HG02623 (cell line): ENCODE measurements around the gene C17orf114.

Experiments
- ATAC-seq: cut with Tn5 transposase; IDR thresholded peaks from one replicate; pipeline ENCODE4 v1.9.1; 2021; ENCODE audit warnings: moderate library complexity; ENCODE audit not compliant: unreplicated experiment

C17orf114 gene

DNA sequence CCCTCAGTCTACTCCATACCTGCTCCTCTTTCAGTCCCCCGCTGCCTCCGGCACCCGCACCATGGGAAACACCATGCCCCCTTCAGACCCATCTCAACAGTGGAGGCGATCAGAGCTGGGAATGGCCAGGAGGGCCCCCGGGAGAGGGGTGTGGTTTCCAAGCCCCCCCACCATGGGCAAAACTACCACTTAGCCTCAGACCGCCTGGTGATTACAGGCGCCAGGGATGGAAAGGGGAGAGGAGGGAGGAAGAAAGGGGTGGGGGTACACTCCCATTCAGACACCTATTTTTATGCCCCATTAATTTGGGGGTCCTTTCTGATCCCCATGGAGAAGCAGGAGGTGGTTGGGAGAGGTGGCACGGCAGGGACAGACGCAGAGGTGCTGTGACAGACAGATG is at the start of gene C17orf114:
TSS of gene C17orf114 (minus strand) at position 101 of the 400 bp plus-strand sequence.
- no peak for ATAC-seq

DNA sequence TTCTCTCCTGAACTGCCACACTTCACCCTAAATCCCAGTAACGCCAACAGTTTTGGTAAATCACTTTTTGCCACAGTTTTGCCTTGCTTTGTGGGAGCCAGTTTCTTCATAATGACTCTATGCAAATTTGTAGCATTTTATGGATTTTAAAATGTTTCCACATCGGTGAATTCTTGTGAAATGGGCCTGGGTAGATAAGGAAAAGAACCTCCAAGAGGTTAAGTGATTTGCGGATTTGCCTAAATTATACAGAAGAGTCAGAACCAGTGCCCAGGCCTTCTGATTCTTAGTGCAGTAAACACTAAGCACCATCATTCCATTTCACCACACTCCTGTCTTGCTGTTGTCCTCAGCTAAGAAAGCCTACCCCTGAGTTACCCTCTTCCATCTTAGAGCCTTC is 49.0 kb upstream of the C17orf114 start:
- ATAC-seq, result no peak

DNA sequence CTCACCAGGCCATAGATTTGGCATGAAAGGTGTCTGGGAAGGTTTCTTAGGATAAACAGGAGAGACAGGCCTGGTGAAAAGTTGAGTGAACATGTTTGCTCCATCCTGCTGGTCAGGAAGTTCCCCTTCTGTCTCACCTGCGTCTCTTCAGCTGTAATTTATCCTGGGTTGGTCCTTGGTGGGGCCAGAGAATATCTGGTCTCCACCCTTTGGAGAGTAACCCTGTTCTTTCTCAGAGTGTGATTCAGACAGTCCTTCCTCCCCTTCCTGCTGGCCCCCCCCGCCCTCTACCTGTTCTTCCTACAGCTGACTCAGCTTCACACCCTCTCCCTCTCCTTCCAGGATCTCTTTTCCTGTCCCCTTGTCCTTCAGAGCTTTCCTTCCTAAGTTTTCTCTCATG is 48.1 kb upstream of the C17orf114 start:
- ATAC-seq, result no peak

DNA sequence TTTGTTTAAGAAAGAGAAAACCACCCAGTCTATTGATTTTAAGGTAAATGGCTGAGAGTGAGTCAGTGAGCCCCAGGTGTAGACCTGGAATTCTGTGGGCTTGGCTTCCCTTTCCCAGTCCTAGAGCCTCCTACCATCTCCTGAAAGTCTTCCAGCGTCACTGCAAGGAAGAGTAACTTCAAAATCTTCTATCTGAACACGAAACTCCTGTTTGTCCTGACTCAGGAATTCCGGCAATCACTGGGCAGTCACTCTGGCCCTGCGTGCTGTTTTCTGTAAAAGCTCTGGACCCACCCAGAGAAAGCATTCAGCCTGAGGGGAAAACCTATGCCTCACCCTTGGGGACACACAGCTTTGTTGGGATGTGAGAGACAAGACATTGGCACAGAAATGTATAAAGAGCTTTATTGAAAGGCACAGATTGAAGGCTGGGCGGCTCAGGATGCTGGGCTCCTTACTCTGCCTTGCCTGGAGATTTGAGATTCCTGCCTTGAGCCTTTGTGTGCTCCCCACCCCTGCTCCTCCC is 46.9 kb upstream of the C17orf114 start:
- ATAC-seq, result no peak

DNA sequence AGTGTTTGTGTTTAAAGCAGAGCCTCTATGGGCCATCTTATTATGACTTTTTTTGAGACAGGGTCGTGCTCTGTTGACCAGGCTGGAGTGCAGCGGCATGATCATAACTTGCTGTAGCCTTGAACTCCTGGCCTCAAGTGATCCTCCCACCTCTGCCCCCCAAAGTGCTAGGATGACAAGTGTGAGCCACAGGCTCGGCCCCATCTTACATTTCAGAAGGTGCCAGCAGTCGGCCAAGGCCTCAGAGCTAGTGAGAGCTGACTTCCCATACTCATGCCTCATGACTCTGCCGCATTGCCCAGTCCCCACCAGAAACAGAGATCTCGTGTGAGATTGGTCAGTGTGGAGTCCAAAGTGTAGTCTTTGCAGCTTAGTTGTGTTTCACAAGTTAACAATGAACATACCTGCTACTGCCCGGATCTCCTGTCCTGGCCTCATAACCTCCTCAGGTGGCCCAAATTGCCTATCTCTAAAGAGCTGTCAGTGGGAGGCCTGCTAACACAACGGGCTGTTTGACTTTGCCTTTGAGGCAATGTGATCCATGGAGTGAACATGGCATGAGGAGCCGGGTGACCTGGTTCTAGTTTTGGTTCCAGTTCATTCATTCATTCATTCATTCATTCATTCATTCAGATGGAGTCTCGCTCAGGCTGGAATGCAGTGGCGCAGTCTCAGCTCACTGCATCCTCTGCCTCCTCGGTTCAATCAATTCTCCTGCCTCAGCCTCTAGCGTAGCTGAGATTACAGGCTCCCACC is 44.7 kb upstream of the C17orf114 start:
- no peak for ATAC-seq

DNA sequence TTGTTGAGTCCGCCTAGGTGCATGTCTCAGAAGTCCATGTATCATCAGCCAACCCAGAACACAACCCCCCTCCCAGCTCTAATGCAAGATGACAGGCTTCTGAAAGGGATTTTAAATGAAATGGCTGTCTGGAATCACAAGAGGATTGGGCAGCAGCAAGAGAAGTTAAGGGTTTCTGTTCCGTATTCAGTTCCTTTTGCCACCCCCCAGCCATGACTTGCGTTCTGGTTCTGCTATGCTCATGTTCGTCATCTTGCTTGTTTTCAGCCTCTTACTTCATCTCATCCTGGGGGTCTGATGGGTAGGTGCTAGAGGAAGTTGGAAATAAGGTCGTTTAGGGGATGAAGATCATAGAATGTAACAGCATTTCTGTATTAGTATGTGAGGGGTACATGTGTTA is 43.0 kb upstream of the C17orf114 start:
- no peak for ATAC-seq

DNA sequence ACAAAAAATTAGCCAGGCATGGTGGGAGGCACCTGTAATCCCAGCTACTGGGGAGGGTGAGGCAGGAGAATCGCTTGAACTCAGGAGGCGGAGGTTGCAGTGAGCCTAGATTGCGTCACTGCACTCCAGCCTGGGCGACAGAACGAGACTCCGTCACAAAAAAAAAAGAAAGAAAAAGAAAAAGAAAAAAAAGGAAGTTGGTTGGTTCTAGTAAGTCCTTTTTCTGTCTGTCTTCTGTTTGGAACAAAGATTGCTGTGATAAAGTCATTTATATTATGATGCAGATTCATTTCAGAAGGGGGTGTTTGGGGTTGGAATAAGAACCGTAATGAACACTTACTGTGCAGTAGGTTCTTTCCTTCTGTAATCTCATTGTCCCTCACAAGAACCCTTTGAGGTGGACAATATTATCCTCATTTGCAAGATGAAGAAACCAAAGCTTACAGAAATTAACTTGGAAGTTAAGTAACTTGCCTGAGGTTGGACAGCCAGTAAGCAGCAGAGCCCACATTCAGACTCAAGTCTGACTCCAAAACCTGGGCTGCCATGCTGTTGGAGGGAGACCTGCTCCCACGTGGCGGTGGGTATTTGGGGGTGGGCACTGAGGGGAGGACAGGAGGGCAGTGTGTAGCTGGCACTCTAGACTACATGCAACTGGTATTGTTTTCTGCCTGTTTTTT is 41.3 kb upstream of the C17orf114 start:
- ATAC-seq, result no peak

DNA sequence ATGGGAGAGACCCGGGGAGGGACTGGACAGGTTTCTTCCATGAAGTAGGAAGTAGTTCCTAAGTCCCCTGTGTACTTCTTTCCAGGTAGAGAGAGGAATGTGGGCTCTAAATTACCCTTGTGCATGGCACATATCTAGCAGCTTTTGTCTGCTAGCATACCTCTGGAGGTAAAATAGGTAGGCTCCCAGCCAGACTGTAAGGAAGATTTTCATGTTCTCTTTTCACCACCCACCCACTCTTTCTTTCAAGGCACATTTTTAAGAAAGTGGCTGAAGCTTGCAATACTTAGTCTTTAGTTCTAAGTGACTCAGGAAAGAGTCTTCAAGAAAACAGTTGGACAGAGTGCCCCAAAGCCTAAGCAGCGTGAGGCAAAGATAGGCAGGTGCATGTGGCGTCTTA is 40.2 kb upstream of the C17orf114 start:
- no peak for ATAC-seq

DNA sequence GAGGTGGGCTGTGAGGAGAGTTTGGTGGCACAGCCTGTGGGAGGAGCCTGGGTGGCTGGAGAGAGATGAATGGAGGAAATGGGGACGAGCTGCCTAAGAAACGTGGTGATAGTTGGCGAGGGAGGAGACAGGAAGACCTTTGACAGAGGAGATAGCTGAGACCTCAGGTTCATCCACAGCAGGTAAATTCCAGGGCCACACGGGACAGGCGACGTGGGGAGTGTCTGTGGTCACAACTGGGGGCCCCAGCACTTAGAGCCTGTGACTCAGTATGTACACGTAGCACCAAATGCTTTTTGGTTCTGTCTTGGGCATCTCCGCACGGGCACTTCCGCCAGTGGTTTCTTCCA is 38.7 kb upstream of the C17orf114 start:
- ATAC-seq, result no peak

DNA sequence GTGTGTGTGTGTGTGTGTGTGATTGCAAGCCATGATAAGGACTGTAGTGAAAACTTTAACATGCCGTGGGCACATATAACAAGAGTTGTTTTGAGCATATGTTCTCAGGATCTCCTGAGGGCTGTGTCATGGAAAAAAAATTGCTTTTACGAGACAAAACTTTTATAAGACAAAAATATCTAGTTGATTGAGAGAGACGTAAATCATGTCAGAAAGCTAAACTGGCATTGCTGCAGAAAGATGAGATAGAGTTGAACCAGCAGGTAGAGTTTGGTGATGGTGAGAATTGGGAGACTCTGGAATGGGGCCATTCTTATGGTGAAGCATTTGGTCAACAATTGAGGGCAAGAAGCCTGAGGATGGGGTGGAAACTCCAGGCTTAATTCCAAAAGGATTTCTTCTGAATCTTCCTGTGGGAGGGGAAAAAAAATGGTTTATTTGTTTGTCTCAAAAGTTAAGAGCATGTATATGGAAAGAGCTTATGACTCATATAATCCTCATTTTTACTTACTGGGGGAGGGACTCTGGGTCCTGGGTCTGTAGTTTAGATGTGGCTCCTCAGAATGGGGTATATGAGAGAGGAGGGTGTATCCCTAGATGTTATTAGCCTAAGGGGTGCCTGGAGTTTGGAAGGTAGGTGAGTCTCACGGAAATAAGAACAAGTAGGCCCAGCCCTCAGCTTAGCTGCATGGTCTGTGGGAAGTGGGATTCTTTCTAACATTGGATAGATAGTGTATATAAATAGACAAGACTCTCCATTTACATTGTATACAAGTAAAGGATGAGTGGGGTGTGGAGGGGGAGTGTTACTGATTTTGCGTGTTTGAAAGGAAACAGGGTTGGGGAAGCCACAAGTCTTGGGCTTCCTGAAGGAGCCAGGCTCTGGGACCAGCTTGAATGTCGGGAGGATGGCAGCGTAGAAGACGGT is 38.1 kb upstream of the C17orf114 start:
- no peak for ATAC-seq

DNA sequence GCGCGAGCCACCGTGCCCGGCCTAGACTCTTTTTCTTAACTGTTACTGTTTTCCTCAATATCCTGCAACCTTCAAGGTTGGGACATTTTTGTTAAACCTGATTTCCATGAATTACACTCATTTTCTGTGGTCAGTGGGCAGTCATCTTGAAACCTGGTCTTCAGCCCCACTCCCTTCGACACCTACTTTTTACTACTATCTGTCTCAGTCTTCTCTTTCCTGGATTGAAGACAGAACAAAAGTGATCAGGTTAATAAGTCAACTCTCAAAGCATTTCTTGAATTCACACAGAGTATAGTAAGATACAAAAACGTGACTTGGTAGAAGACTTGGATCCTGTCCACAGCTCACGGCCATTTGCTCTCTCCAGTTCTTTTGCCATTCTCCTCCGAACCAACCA is 37.1 kb upstream of the C17orf114 start:
- no peak for ATAC-seq

DNA sequence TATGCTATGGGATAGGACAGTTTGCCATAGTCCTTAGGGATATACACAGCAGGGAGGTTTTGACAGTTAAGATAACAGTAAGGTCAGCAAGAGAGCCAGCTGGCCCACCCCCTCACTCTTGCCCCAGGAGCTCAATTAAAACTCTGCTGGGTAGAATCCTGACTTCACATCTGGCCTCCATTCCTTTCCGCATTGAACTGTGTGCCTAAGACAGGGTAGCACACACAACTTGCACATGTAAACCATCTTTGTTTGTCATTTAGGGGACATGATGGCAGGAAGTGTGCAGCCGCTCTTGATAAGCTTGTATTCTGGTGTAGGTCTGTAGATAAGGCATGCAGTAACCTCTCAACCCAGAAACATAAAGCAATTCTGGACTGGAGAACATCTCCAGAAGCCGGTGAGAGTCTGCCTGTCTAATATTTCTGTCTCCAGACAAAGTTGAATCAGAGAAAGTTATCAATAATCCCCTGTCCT is 36.2 kb upstream of the C17orf114 start:
- no peak for ATAC-seq

DNA sequence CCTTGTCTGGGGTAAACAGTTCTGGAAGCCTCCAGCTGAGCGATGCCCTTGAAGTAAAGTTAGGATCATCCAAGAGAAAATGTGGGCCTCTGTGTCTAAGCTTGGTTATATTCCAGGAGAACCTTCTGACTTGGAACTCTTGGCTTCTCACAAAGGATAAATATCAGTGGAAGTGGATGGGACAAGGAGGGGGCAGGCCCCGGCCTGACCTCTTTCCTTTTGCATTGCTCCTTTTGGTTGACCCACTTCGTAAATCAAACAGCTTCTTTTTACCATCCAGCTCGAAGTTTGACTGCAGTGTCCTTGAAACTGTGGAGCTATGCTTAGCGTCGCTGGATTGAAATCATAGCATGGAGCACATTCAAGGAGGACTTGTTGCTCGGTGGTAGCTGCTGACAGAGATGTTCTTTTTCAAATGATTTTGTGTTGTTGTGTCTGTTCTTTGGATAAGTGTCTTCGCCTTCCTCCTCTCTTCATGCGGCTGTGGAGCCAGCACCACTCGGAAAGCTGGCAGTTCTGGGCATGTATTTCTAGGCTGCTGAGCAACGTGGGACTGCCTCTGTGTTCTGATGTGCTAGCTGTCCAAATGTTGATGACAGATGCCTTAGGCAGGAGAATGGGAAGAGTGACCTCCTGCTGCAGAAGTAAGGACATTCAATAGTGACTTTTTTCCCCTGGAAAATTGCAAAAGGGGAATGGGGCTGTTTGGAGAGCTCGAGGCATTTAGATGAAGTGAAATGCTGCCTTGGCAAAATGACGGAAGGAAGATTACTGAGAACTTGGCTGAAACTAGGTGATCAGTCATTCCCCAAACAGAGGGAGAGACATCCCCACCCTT is 35.6 kb upstream of the C17orf114 start:
- ATAC-seq, result no peak

DNA sequence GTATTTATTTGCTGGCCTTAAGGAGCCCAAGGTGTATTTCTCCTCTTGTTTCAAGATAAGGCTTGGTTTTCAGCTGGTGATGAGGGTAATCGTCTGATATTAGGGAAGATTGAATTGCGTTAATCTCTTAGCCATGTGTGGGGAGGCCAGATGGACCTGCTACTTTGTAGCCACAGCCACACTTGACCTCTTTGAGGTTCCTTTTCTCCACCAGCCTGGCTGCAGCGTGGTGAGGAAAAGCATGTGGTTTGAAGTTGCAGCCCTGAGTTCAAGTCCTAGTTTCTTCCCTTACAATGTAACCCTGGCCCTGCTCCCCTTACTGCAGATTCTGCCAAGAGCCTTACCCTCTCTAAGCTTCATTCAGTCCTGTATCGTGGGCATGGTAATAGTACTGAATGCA is 34.1 kb upstream of the C17orf114 start:
- ATAC-seq, result no peak

DNA sequence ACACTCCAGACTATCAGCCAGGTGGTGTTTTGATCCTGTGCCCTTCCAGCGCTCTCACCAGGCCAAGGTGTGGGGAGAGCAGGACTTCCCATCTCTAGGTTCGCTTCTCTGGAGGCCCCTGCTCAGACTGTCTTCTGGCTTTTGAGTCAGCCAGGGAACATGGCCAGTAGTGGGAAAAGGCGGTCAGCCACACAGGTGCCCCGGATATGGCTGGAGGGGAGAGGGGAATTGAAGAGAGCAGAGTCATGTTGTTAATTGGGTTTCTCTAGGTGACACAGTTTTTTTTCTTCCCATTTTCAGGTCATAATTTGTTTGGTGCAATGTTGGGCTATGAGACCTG is 32.5 kb upstream of the C17orf114 start:
- ATAC-seq, result no peak

DNA sequence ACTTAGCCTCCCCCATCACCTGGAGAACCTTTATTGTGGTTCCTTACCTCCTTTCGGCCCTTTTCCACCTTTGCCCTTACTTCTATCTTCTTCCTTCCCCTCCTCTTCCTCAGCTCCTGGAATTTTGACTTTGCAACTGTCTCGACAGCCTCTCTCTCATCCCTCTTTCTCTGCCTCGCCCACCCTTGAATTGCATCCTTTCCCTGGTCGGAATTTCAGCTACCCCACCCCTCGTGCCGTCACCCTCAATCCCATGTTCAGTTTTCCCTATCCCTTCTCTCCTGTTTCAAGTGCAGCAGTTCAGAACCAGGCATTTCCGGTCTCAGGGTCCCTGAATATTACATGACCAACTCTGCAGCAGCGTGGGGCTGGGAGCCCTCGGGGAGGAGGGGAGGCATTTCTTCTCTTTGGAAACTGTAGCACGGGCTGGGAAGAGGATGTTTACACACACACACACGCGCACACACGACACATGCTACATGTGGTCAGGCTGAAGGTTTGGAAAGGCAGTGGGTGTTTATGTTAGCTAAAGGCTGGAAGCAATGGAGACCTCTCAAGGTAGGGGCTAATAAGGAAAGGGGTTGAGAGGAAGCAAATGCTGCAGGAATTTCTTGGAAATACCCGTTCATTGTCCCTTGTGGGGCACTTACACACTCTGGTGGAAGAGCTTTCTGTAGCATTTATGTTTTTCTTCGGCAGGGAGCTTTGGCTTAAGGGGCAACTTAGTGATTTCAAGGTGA is 32.0 kb upstream of the C17orf114 start:
- no peak for ATAC-seq

DNA sequence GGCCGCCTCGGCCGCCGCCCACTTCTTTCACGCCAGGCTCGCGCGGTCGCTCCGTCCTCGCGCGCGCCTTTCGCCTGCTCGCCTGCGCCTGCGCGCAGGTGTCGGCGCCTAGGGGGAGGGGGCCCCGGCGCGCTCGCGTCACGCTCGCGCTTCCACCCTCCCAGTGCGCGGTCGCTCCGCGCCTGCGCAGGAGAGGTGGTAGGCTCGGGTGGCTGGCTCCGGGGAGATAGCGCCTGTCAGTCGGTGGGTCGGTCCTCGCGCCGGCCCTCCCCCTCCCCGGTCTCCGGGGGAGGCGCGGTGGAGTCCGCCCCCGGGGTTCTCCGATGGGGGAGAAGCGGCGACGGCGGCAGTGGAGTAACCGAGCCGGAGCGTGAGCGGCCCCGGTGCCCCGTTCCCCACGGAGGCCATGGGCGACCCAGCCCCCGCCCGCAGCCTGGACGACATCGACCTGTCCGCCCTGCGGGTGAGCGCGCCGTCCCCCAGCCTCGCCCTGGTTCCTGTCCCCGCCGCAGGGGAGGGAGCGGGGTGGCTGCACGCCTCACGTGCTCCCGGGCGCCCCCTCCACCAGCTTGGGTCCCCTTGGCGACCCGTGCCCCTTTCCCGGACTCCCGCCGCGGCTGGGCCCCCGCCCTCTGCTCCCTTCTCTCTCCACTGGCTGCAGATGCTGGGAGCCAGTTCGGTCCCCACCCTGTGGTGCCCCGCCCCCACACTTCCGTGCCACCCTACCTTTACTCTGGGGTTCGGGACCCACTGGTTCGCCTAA is 31.2 kb upstream of the C17orf114 start, which contains the start of gene MINK1:
TSS of gene MINK1 (plus strand) at position 163 of the 763 bp plus-strand sequence. CDS start at position 407, 244 bp downstream.
- ATAC-seq, result peak; percentile 81

DNA sequence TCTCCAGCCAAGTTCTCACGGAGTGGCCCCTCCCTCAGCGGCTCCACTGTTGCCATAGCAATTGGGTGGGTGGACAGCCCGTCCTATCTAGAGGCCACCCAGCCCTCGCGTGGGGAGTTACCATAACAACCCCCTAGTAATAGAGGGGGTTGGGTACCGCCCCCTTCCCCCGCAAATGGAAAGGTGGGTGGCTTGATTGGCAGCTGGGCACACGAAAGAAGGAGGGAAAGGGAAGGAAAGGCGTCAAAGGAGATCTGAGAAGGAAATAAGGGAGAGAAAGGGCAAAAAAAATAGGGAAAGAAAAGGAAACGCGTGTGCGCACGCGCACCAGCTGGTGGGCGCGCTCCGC is 30.7 kb upstream of the C17orf114 start:
- ATAC-seq, result peak; percentile 18

DNA sequence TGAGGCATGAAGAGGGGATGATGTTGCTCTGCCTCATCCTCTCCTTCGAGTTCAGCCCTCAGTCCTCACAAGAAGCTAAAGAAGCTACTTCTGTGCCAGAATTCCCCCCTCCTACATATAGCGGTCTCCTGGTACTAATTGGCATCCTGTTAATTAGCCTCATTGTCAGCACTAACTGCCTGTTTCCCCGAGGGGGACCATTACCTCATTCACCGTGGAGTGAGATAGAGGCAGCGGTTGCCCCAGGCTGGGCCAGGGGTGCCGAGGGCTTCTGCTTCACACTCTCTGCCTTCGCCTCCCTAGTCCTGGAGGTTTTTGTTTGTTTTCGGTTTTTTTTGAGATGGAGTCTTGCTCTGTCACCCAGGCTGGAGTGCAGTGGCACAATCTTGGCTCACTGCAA is 25.3 kb upstream of the C17orf114 start:
- ATAC-seq, result no peak
